Measurements from ENCODE around the gene MAML2.

MAML2 gene

GRCh38 chr11:96179905-96180304, 163.1 kb downstream of the MAML2 start:
- no peaks in the 10 kb centered on the region for H3K36me3 ChIP-seq (ENCODE audit: control insufficient read depth, insufficient read depth, low read length)
- peaks cover 32% of the 10 kb centered on the region for H3K4me1 ChIP-seq (ENCODE audit: control insufficient read depth, insufficient read depth, low read length)
- H3K4me3 ChIP-seq (ENCODE audit: low read depth, low read length) = no peak overlapping the region
- no peak overlapping the region for H3K9ac ChIP-seq (ENCODE audit: low read depth, low read length)
- H3K27ac ChIP-seq (ENCODE audit: low read depth, low read length) = peak overlapping the region; percentile 66
- no peaks in the 10 kb centered on the region for H3K9me3 ChIP-seq (ENCODE audit: control insufficient read depth, insufficient read depth, low read length)
- no peaks in the 10 kb centered on the region for H3K27me3 ChIP-seq (ENCODE audit: control insufficient read depth, insufficient read depth, low read length)

GRCh38 chr11:96178887-96179279, 164.1 kb downstream of the MAML2 start:
- Histone ChIP-seq H3K4me3 (ENCODE audit: low read depth, low read length) (no peak overlapping the region), H3K27ac (ENCODE audit: low read depth, low read length) (no peak overlapping the region), H3K9me3 (ENCODE audit: control insufficient read depth, insufficient read depth, low read length) (no peaks in the 10 kb centered on the region), H3K9ac (ENCODE audit: low read depth, low read length) (no peak overlapping the region), H3K36me3 (ENCODE audit: control insufficient read depth, insufficient read depth, low read length) (no peaks in the 10 kb centered on the region), H3K27me3 (ENCODE audit: control insufficient read depth, insufficient read depth, low read length) (no peaks in the 10 kb centered on the region), H3K4me1 (ENCODE audit: control insufficient read depth, insufficient read depth, low read length) (peaks cover 32% of the 10 kb centered on the region)

- Histone ChIP-seq H3K36me3 (ENCODE audit: control insufficient read depth, insufficient read depth, low read length) (no peaks in the 10 kb centered on the region), H3K9me3 (ENCODE audit: control insufficient read depth, insufficient read depth, low read length) (no peaks in the 10 kb centered on the region), H3K27ac (ENCODE audit: low read depth, low read length) (no peak overlapping the region), H3K4me3 (ENCODE audit: low read depth, low read length) (no peak overlapping the region), H3K27me3 (ENCODE audit: control insufficient read depth, insufficient read depth, low read length) (no peaks in the 10 kb centered on the region), H3K9ac (ENCODE audit: low read depth, low read length) (no peak overlapping the region), H3K4me1 (ENCODE audit: control insufficient read depth, insufficient read depth, low read length) (peaks cover 32% of the 10 kb centered on the region)
Observed at GRCh38 chr11:96178049-96178886, 164.7 kb downstream of the MAML2 start.

- Histone ChIP-seq H3K9ac (ENCODE audit: low read depth, low read length) (no peak overlapping the region), H3K27me3 (ENCODE audit: control insufficient read depth, insufficient read depth, low read length) (no peaks in the 10 kb centered on the region), H3K36me3 (ENCODE audit: control insufficient read depth, insufficient read depth, low read length) (no peaks in the 10 kb centered on the region), H3K4me1 (ENCODE audit: control insufficient read depth, insufficient read depth, low read length) (peaks cover 28% of the 10 kb centered on the region), H3K4me3 (ENCODE audit: low read depth, low read length) (no peak overlapping the region), H3K9me3 (ENCODE audit: control insufficient read depth, insufficient read depth, low read length) (no peaks in the 10 kb centered on the region), H3K27ac (ENCODE audit: low read depth, low read length) (no peak overlapping the region)
Observed at GRCh38 chr11:96177146-96177545, 165.8 kb downstream of the MAML2 start.

- Histone ChIP-seq H3K4me1 (ENCODE audit: control insufficient read depth, insufficient read depth, low read length) (peaks cover 13% of the 10 kb centered on the region; the same call in 1 of the 2 replicates), H3K27ac (ENCODE audit: low read depth, low read length) (no peak overlapping the region), H3K27me3 (ENCODE audit: control insufficient read depth, insufficient read depth, low read length) (no peaks in the 10 kb centered on the region), H3K9me3 (ENCODE audit: control insufficient read depth, insufficient read depth, low read length) (no peaks in the 10 kb centered on the region), H3K9ac (ENCODE audit: low read depth, low read length) (no peak overlapping the region), H3K4me3 (ENCODE audit: low read depth, low read length) (no peak overlapping the region), H3K36me3 (ENCODE audit: control insufficient read depth, insufficient read depth, low read length) (no peaks in the 10 kb centered on the region)
Observed at GRCh38 chr11:96173906-96174305, 169.1 kb downstream of the MAML2 start.

GRCh38 chr11:96173422-96173821, 169.6 kb downstream of the MAML2 start:
- Histone ChIP-seq H3K27me3 (ENCODE audit: control insufficient read depth, insufficient read depth, low read length) (no peaks in the 10 kb centered on the region), H3K4me3 (ENCODE audit: low read depth, low read length) (no peak overlapping the region), H3K9me3 (ENCODE audit: control insufficient read depth, insufficient read depth, low read length) (no peaks in the 10 kb centered on the region), H3K9ac (ENCODE audit: low read depth, low read length) (no peak overlapping the region), H3K4me1 (ENCODE audit: control insufficient read depth, insufficient read depth, low read length) (peaks cover 14% of the 10 kb centered on the region; the same call in 1 of the 2 replicates), H3K27ac (ENCODE audit: low read depth, low read length) (no peak overlapping the region), H3K36me3 (ENCODE audit: control insufficient read depth, insufficient read depth, low read length) (no peaks in the 10 kb centered on the region)

- no peak overlapping the region for H3K27ac ChIP-seq (ENCODE audit: low read depth, low read length)
- peaks cover 15% of the 10 kb centered on the region; the same call in 1 of the 2 replicates for H3K4me1 ChIP-seq (ENCODE audit: control insufficient read depth, insufficient read depth, low read length)
- H3K9me3 ChIP-seq (ENCODE audit: control insufficient read depth, insufficient read depth, low read length) = no peaks in the 10 kb centered on the region
- no peak overlapping the region for H3K9ac ChIP-seq (ENCODE audit: low read depth, low read length)
- H3K27me3 ChIP-seq (ENCODE audit: control insufficient read depth, insufficient read depth, low read length) = no peaks in the 10 kb centered on the region
- H3K36me3 ChIP-seq (ENCODE audit: control insufficient read depth, insufficient read depth, low read length) = no peaks in the 10 kb centered on the region
- H3K4me3 ChIP-seq (ENCODE audit: low read depth, low read length) = no peak overlapping the region
Observed at GRCh38 chr11:96172604-96173003, 170.4 kb downstream of the MAML2 start.

- Histone ChIP-seq H3K9ac (ENCODE audit: low read depth, low read length) (no peak overlapping the region), H3K9me3 (ENCODE audit: control insufficient read depth, insufficient read depth, low read length) (no peaks in the 10 kb centered on the region), H3K36me3 (ENCODE audit: control insufficient read depth, insufficient read depth, low read length) (no peaks in the 10 kb centered on the region), H3K27ac (ENCODE audit: low read depth, low read length) (no peak overlapping the region), H3K4me3 (ENCODE audit: low read depth, low read length) (no peak overlapping the region), H3K27me3 (ENCODE audit: control insufficient read depth, insufficient read depth, low read length) (no peaks in the 10 kb centered on the region), H3K4me1 (ENCODE audit: control insufficient read depth, insufficient read depth, low read length) (peaks cover 32% of the 10 kb centered on the region)
Observed at GRCh38 chr11:96169250-96169649, 173.7 kb downstream of the MAML2 start.

GRCh38 chr11:96168623-96169022, 174.4 kb downstream of the MAML2 start:
- Histone ChIP-seq H3K36me3 (ENCODE audit: control insufficient read depth, insufficient read depth, low read length) (no peaks in the 10 kb centered on the region), H3K27ac (ENCODE audit: low read depth, low read length) (no peak overlapping the region), H3K27me3 (ENCODE audit: control insufficient read depth, insufficient read depth, low read length) (no peaks in the 10 kb centered on the region), H3K9me3 (ENCODE audit: control insufficient read depth, insufficient read depth, low read length) (no peaks in the 10 kb centered on the region), H3K4me3 (ENCODE audit: low read depth, low read length) (no peak overlapping the region), H3K9ac (ENCODE audit: low read depth, low read length) (no peak overlapping the region), H3K4me1 (ENCODE audit: control insufficient read depth, insufficient read depth, low read length) (peaks cover 32% of the 10 kb centered on the region)

GRCh38 chr11:96167787-96168186, 175.2 kb downstream of the MAML2 start:
- H3K9me3 ChIP-seq (ENCODE audit: control insufficient read depth, insufficient read depth, low read length) = no peaks in the 10 kb centered on the region
- no peaks in the 10 kb centered on the region for H3K36me3 ChIP-seq (ENCODE audit: control insufficient read depth, insufficient read depth, low read length)
- peaks cover 32% of the 10 kb centered on the region for H3K4me1 ChIP-seq (ENCODE audit: control insufficient read depth, insufficient read depth, low read length)
- H3K27me3 ChIP-seq (ENCODE audit: control insufficient read depth, insufficient read depth, low read length) = no peaks in the 10 kb centered on the region
- H3K27ac ChIP-seq (ENCODE audit: low read depth, low read length) = no peak overlapping the region
- no peak overlapping the region for H3K9ac ChIP-seq (ENCODE audit: low read depth, low read length)
- no peak overlapping the region for H3K4me3 ChIP-seq (ENCODE audit: low read depth, low read length)

- Histone ChIP-seq H3K27me3 (ENCODE audit: control insufficient read depth, insufficient read depth, low read length) (no peaks in the 10 kb centered on the region), H3K9me3 (ENCODE audit: control insufficient read depth, insufficient read depth, low read length) (no peaks in the 10 kb centered on the region), H3K9ac (ENCODE audit: low read depth, low read length) (no peak overlapping the region), H3K4me1 (ENCODE audit: control insufficient read depth, insufficient read depth, low read length) (peaks cover 32% of the 10 kb centered on the region), H3K36me3 (ENCODE audit: control insufficient read depth, insufficient read depth, low read length) (no peaks in the 10 kb centered on the region), H3K4me3 (ENCODE audit: low read depth, low read length) (no peak overlapping the region), H3K27ac (ENCODE audit: low read depth, low read length) (no peak overlapping the region)
Observed at GRCh38 chr11:96167203-96167758, 175.7 kb downstream of the MAML2 start.

Measured in HUES48 (cell line).